HG02798 (cell line): ENCODE results near the gene ZNF620.
"Not testable (repeated sequence)": the region's sequence is repeated elsewhere in the genome, so short reads cannot be mapped to it uniquely, and the experiment has no call there.

Experiments used
- ATAC-seq: cut with Tn5 transposase; IDR thresholded peaks from one replicate; pipeline ENCODE4 v1.9.1; 2021; ENCODE audit warnings: mild to moderate bottlenecking; ENCODE audit not compliant: unreplicated experiment, poor library complexity

ZNF620 gene

GRCh38 chr3:40499952-40500351, 5.9 kb upstream of the ZNF620 start:
- no peak for ATAC-seq

DNA sequence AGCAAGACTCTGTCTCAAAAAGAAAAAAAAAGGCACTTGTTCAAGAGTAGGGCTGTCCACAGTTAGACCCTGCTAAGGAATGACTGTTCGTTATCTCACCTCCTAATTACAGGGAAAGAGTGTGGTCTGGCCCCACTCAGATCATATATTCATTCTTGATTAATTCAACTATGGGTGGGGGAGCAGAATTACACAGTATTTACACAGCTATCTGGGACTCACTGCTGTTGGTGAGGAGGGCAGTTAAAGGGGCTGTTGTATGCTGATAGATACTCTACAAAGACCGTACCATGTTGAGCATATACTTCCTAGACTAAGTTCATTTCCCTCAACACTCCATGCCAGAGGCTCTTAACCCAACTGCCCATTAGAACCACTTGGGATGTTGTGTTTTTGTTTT, 3.8 kb upstream of the ZNF620 start:
- no peak for ATAC-seq

- ATAC-seq = no peak
Measured at GRCh38 chr3:40504636-40505430, 1.0 kb upstream of the ZNF620 start.

DNA sequence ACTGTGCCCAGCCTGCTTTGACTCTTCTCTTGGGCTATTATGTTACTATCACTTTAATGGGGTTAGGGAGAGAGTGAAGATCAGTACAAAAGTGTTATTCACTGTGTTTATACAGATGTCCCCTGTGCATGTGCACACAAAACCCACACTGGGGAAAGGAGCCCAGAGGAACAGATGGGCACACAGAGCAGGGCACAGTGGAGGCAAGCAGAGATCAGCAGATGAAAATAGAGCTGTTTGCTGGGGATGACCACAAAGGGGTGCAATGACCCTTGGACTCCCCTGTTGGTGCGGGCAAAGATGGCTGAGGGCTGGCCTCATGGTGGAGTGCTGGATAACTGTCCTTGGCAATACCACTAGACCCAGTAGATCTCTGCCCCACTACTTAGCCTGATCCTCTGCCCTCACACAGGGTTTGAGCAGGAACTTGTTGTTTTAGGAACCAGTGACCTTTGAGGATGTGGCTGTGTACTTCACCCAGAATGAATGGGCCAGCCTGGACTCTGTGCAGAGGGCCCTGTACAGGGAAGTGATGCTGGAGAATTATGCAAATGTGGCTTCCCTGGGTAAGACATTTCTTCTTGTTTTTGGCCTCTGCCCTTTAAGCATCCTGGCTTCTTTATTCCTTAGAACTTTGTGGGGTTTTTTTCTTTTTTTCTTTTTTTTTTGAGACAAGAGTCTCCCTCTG, 5.3 kb downstream of the ZNF620 start:
- no peak for ATAC-seq

GRCh38 chr3:40516201-40516600, 10.4 kb downstream of the ZNF620 start:
- ATAC-seq = no peak

GRCh38 chr3:40518067-40518466, 12.2 kb downstream of the ZNF620 start:
- ATAC-seq = no peak

DNA sequence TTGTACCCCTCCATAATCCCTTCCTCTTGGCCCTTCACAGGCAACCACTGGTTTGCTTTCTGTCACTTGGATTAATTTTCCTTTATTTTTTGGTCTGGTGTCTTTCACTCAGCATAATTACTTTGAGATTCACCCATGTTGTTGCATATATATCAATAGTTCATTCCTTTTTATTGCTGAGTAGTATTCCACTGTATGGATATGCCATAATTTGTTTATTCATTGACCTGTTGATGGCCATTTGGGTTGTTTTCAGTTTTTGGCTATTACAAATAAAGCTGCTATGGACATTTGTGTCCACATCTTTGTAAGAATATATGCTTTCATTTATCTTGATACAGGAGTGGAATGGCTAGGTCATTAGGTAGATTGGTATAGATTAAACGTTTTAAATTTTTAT, 13.0 kb downstream of the ZNF620 start:
- no peak for ATAC-seq

- ATAC-seq = no peak
Measured at GRCh38 chr3:40521254-40521653, 15.4 kb downstream of the ZNF620 start.

DNA sequence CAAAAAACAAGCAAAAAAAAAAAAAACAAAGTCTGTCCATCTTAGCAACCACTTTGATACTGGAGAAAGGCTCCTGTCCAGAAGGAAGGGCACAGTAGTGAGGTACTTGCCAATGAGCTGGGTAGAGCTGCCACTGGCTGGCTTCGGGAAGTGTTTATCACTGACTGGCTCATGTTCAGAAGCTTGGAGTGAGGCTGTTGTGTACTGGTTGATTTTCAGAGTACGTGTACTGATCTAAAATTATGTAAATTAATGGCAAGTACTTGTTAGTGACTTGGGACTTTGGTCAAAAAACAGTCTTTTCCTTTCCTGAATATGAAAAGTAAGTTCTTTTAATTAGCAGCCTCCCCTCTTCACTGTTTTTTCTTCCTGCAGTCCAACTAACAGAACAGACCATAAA, 17.9 kb downstream of the ZNF620 start:
- no peak for ATAC-seq

GRCh38 chr3:40524222-40524567, 18.4 kb downstream of the ZNF620 start:
- peak; percentile 8 for ATAC-seq

DNA sequence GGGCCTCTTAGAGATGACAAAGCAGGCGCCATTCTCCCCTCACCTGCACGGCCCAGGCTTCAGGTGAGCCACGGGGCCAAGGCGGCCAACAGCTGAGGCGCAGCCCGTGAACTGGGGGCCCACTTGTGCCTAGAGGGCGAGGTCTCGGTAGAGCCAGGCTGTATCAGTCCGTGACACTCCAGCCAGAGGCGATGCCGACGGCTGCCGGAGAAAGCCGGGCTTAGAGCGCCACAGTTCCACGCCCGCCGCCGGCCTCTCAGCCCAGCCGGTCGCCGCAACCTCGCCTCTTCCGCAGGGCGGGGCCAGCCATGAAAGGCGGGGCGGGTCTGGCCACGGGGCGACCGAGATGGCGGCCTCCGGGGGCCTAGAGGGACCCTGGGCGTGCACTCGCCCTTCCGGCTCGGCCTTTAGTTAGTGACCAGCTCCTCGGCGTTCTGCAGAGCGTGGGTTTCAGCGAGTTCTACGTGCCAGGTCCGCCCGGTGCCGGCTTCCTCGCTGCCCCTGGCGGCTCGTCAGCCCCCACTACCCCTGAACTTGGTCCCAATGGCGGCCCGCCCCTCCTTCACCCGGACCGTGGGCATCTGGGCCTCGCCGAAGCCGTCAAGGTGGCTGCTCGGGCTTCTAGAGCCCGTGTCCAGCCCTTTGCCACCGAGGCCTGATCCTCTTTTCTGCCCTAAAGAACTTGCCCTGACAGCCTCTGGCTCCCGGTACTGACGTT, 18.9 kb downstream of the ZNF620 start, which contains the start of gene ZNF621:
Gene ZNF621, plus strand, starts transcription at position 393 of the 718 bp plus-strand sequence. CDS start 881 bp downstream, outside the sequence.
- ATAC-seq = peak; percentile 99

GRCh38 chr3:40528426-40528825, 22.6 kb downstream of the ZNF620 start:
- no peak for ATAC-seq

DNA sequence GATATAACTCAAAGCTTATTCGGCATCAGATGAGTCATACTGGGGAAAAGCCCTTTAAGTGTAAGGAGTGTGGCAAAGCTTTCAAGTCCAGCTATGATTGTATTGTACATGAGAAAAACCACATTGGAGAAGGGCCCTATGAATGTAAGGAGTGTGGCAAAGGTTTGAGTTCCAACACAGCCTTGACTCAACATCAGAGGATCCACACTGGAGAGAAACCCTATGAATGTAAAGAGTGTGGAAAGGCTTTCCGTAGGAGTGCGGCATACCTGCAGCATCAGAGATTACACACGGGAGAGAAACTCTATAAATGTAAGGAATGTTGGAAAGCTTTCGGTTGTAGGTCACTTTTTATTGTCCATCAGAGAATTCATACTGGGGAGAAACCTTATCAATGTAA, 26.4 kb downstream of the ZNF620 start:
- ATAC-seq = no peak

- ATAC-seq = no peak
Measured at GRCh38 chr3:40534283-40534682, 28.4 kb downstream of the ZNF620 start.

DNA sequence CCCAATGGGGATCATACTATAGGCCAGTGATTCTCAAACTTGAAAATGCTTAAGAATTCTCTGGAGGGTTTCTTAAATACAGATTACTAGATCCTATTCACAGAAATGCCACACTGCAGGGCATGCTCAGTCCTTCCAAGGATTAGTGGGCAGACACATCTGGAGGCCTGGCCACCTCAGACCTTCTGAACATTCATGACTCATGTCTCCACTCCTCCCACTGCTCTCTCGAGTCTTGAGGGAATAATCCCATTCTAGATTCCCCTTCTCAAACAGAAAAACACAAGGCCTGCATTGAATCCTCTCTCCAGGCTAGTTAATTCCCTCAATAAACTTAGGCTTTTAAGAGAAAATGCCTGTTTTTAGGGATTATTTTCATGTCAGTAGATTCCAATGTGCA, 41.0 kb downstream of the ZNF620 start:
- ATAC-seq = no peak

DNA sequence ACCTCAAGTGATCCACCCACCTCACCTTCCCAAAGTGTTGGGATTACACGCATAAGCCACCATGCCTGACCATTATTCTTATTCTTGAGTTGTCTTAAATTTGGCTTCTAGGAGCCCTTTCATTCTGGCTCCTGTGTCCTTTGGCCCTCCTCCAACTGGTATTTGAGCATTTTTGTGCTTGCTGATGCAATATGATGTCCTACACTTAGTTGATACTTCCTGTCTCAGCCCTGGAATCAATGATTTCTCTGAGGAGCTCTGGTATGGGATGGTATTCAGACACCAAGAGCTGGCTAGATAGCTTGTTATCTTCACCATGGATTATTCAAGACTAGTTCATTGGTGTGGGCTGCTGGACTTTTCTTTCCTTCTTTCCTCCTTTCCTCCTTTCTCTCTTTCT, 44.3 kb downstream of the ZNF620 start:
- no peak for ATAC-seq

GRCh38 chr3:40557575-40558161, 51.8 kb downstream of the ZNF620 start:
- no peak for ATAC-seq

DNA sequence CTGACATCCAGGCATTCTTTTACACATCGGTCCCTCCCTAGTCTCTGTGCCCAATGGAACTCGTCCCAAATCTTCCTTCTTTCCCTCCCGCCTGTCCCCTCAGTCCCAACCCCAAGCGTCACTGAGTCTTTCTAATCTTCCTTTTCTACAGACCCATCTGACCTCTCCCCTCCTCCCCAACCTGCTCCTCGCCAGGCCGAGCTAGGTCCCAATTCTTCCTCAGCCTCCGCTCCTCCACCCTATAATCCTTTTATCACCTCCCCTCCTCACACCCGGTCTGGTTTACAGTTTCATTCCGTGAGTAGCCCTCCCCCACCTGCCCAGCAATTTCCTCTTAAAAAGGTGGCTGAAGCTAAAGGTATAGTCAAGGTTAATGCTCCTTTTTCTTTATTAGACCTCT, 56.6 kb downstream of the ZNF620 start:
- ATAC-seq = not testable (repeated sequence)

- ATAC-seq = not testable (repeated sequence)
Measured at GRCh38 chr3:40565629-40566028, 59.8 kb downstream of the ZNF620 start.

DNA sequence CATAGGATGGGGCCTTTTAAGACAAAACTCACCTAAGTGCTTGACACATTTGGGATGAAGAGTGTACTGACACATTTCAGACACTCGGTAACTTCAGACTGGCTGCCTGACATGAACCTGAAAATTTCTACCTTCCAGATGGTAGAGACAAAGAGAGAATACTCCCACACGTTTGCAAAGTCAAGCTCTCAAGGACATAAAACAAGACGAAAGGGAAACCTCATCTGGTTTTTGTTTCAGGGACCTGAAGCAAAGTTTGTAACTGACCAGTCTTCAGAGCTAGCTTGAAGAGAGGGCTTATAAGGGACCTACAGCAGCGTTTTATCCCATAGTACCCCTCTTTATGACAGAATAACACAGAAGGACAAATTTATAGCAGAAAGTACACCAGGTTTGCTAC, 60.9 kb downstream of the ZNF620 start:
- ATAC-seq = no peak
